Astrocyte of the spinal cord (primary cell): Measurements from ENCODE around the gene MYRFL.

ENCODE experiments used
- DNase-seq: peaks from one replicate; pipeline ENCODE4 v3.0.0; 2011; ENCODE audit warnings: low read depth, low spot score
- H3K4me3 ChIP-seq: 2 replicates; pipeline ENCODE4 v1.5.1; 2011; ENCODE audit warnings: low read depth, mild to moderate bottlenecking, low read length, moderate library complexity
- CTCF ChIP-seq: IDR thresholded peaks from 2 replicates; pipeline ENCODE4 v1.5.1; 2012; ENCODE audit warnings: low read depth, mild to moderate bottlenecking, low read length, inconsistent platforms
- in situ Hi-C: cut with HindIII; loops from 2 replicates; pipeline ENCODE4 v1.10.0; 2017; ENCODE audit warnings: low sequenced_read_pairs

Gene MYRFL

GRCh38 chr12:69879007-69879960 lies 54.3 kb downstream of the MYRFL start:
- peak; percentile 87 for TF ChIP-seq CTCF
- DNase-seq = peak; percentile 79
- in situ Hi-C loops = no loop called here
- peak overlapping the region; percentile 19 for H3K4me3 ChIP-seq

- peak; percentile 46 for DNase-seq
- in situ Hi-C loops = no loop called here
Measured at GRCh38 chr12:69880571-69880970, 55.5 kb downstream of the MYRFL start.

GRCh38 chr12:69881771-69882170 lies 56.7 kb downstream of the MYRFL start:
- in situ Hi-C loops = no loop called here
- no peak for DNase-seq
- TF ChIP-seq CTCF = no peak
- no peak overlapping the region for H3K4me3 ChIP-seq

More at GRCh38 chr12:69880571-69880970, 55.5 kb downstream of the MYRFL start:
- TF ChIP-seq CTCF = peak; percentile 24
- H3K4me3 ChIP-seq = no peak overlapping the region

GRCh38 chr12:69884386-69884785 lies 59.4 kb downstream of the MYRFL start:
- no peak for TF ChIP-seq CTCF
- H3K4me3 ChIP-seq = no peak overlapping the region
- in situ Hi-C loops = no loop called here
- no peak for DNase-seq

- TF ChIP-seq CTCF = no peak
- H3K4me3 ChIP-seq = no peak overlapping the region
- in situ Hi-C loops = no loop called here
- no peak for DNase-seq
Measured at GRCh38 chr12:69885658-69886057, 60.6 kb downstream of the MYRFL start.

GRCh38 chr12:69886109-69886508 lies 61.1 kb downstream of the MYRFL start:
- no peak for DNase-seq
- H3K4me3 ChIP-seq = no peak overlapping the region
- no peak for TF ChIP-seq CTCF
- in situ Hi-C loops = no loop called here
